GM10266 (cell line): ENCODE measurements around the gene IFT74.

Experiments used
- DNase-seq: peaks from one replicate; pipeline ENCODE4 v3.0.0; 2012; ENCODE audit errors: extremely low spot score
- TF ChIP-seq, protein P1 (sequence below): IDR thresholded peaks from 2 replicates; pipeline ENCODE4 v1.5.1; 2012; ENCODE audit warnings: mild to moderate bottlenecking, low read depth; ENCODE audit not compliant: control insufficient read depth, insufficient read depth; ENCODE audit errors: missing control alignments

IFT74 gene

DNA sequence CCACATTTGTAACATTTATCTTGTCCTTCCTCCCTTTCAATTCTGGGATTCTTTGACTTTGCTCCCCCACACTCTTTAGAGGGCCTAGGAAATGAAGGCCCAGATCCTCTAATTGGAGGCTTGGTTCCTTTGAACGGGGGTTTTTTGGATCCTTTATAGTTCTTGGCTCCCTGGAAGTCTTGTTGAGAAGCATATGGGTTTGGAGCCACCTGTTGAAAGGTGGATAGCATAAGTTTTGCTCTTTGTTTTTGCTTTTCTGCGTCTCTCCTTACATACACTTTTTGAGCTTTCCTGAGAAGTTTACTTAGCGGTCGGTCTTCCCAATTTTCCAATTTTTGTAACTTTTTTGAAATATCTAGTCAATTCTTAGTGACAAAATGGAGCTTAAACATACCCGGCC is 17.8 kb downstream of the IFT74 start:
- TF ChIP-seq, protein P1, sequence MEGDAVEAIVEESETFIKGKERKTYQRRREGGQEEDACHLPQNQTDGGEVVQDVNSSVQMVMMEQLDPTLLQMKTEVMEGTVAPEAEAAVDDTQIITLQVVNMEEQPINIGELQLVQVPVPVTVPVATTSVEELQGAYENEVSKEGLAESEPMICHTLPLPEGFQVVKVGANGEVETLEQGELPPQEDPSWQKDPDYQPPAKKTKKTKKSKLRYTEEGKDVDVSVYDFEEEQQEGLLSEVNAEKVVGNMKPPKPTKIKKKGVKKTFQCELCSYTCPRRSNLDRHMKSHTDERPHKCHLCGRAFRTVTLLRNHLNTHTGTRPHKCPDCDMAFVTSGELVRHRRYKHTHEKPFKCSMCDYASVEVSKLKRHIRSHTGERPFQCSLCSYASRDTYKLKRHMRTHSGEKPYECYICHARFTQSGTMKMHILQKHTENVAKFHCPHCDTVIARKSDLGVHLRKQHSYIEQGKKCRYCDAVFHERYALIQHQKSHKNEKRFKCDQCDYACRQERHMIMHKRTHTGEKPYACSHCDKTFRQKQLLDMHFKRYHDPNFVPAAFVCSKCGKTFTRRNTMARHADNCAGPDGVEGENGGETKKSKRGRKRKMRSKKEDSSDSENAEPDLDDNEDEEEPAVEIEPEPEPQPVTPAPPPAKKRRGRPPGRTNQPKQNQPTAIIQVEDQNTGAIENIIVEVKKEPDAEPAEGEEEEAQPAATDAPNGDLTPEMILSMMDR = no peak
- no peak for DNase-seq

DNA sequence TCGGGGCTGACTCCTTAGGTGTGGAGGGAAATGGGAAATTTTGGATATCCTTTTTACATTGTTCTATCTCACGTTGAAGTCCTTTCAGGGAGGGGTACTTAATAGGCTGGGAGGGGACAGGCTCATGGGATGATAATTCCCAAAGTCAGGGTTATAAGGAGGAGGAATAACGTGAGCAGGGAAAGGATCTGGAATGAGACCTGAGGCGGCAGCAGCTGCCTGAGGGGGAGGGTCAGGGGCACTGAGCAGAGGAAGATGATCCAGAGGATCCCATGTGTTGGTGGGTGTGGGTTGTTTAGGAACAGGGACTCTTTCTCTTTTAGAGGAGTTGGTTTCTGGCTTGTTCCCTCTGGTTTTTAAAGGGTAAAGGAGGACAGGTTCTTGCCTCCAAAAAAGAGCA is 18.7 kb downstream of the IFT74 start:
- DNase-seq = no peak
- TF ChIP-seq, protein P1 = no peak

DNA sequence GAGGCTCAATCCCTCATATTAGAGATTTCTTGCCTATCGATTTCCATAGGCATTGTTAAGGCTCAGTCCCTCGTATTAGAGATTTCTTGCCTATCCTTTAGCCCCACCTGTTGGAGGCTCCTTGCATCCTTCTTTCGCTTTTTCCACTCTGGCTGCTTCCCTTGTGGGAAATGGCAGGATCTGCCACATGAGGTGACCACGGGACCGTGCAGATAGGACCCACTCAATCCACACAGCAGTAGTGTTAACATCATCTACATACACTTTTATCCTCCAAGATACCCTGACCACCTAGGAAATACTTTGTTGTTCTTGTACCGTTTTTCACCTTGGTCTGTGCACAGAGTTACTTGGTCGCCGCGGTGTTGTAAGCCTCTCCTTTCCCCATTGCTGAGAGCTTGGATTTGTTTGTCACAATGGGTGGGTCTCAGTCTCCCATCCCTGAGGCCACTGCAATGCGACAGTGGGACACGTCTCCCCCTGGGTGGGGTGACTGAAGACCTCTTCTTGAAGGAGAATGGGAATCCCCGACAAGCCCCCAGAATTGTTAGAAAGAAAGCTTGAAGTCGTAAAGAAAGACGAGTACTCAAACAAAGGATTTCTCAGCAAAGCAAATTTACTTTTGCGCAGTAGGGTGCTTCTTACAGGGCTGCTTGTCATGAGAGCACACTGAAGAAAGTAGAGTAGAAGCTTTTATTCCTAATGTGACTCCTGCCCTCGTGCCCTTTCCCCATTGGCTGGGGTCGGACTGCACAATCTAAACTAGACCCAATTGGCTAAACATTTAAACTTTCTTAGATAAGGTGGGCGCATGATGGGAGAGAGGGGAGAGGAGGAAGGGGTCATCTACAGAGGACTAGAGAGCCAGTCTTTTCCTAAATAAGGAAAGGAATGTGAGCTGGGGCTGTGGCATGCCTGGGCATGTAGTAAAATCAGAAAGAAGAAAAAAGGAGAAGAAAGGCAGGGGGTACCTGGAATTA is 19.8 kb downstream of the IFT74 start:
- TF ChIP-seq, protein P1 = no peak
- no peak for DNase-seq

DNA sequence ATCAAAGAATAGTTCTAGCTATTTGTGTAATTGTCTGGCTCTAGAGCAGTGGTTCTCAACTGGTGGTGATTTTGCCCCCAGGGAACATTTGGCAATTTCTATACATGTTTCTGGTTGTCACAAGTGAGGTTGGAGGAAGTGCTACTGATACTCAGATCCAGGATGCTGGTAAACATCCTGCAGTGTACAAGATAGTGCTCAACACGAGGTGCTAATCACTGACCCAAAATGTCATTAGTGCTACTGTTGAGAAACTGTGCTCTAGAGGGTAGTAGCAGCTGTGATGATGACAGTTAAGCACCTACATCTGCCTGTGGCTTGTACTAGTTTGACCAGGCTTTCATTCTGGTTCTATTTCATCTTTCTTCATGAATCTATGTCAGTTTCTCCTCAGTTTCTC is 27.1 kb downstream of the IFT74 start:
- no peak for DNase-seq
- TF ChIP-seq, protein P1 = no peak

DNA sequence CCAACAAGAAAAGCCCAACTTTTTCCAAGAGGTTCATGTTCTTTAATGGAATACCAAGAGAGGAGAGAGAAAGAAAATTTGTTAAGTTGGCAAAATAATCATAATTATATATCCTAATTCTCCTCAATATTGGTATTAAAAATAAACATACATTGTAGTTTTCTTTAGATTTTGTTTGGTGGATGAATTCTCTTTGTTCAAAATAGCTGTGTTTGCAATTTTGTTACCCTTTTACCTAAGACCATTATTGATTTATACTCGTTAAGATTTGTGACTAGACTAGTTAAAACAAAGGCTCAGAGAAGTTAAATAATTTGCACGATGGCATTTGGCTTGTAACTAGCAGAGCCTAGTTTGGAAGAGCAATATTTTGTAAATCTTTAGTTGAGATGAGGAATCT is 39.6 kb downstream of the IFT74 start:
- TF ChIP-seq, protein P1 = no peak
- no peak for DNase-seq

DNA sequence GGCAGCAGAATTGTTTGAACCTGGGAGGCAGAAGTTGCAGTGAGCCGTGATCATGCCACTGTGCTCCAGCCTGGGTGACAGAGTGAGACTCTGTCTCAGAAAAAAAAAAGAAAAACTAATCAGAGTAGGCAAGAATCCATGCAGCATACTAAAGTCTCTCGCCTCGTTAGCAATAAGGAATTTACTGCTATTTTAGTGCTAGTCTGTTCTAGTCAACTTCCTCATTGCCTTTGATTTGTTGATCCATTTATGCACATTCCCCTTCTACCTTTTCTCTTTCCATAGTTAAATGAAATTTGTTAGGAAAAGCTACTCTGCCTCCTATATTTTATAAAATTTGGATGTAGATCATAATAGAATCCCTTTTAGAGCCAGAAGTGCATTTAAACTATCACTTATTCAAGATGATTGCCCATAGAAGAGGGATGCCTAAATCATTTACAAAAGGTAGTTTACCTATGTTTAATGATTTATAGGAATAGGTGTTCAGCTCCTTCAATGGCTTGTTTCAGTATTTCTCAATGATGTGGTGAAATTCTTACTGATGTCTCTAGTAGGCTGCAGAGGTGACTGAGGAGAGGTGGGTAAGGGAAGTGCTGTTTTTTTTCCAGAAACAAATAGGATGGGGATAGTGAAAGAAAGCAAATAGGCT is 47.3 kb downstream of the IFT74 start:
- TF ChIP-seq, protein P1 = no peak
- no peak for DNase-seq

DNA sequence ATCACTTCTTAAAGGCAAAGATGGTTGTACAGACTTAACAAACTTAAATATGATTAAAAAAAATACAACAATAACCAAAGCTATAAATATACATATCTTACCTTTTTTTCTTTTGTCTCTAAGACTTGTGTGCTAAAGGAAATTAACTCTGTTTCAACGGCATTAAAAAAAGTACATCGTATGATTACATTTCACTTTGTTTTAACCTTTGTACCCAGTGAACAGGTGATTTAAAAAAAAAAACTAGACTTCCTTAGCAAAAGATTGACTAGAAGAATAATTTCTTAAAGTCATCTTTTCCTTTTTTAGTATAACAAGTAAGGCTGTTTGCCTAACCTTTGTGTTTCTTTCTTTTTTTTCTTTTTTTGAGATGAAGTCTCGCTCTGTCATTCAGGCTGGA is 49.3 kb downstream of the IFT74 start, which contains the start of gene LRRC19:
TSS of gene LRRC19 (minus strand) at position 182 of the 400 bp plus-strand sequence. CDS start 5,978 bp downstream, outside the sequence.
- TF ChIP-seq, protein P1 = no peak

More for the DNA sequence above, 49.3 kb downstream of the IFT74 start, which contains the start of gene LRRC19:
- no peak for DNase-seq
